Esophagus mucosa (tissue), 1 donor: ENCODE results near the gene LASP1. TPM values are rescaled to one million over a fixed set of nuclear protein-coding genes. Genes with fewer than 3 reads are reported as not detected.

ENCODE experiments used
- ATAC-seq: fragments of 200-7000 bp; cut with Tn5 transposase; one replicate; pipeline ENCODE4 v1.9.1; 2020
- total RNA-seq: library from RNA; stranded (reverse); gene quantifications from one replicate; pipeline ENCODE4 v1.2.4, GENCODE V29; 2023
- donor health status: DM: yes; HTN: yes; CAD: no.

Gene LASP1
- total RNA-seq, 1 donor from 2014 or later, result 50.0 TPM

DNA sequence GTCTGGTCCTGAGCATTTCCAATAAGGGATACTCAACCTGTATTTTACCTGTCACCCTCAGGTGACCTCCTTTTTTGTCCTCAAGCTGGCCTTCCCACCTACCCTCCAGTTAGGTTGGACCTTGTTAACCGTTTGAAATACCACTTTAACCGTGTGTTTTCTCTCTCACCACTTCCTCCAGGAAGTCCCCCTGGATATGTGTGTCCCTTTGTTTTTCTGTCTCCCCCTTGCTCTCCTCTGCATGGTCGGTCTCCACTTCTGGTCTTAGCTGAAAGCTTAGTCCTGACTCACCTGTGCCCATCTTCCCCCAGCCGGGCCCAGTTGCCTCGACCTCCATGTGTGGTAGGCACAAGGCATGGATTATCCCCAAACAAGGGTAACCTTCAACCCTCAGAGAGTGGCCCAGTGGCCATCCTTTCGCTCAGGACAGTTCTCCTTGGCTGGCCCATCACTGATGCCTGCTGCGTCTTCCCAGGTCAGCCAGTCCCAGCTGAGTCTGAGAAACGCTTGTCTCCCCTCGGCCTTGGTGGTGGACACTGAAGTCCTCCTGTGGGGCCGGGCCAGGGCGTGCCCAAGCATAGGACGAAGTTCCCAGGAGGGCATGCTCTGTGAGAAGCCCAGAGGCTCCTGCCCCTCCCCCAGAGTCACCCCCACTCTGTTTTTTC, 20.0 kb downstream of the LASP1 start:
- no peak for ATAC-seq

DNA sequence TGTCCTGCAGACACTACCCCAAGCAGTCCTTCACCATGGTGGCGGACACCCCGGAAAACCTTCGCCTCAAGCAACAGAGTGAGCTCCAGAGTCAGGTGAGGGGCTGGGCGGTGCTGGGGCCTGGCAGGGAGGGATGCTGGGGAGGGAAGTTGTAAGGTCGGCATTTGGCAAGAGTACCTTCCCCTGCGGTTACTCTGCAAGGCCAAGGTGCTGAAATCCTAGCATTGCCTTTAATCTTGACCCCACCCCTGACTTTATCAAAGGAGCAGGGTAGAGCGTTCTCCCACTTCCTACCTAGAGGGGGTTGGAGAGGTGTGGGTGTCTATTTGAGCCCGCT, 20.5 kb downstream of the LASP1 start:
- ATAC-seq, result no peak

DNA sequence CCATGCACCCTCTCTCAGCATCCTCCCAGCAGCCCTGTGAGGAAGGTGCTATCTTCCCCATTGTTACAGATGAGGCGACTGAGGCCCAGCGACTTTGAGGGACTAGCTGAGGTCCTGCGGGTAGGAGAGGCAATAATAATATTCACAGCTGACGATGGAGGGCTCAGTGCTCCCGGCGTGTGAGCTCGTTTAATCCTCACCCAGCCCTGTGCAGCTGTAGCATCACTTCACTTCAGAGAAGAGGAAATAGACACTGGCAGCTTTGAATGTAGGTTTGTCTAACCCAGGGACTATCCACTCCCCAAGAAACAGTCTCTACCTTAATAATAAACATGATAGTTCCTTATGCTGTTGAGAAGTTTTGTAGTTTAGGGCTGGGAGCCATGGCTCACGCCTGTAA, 21.6 kb downstream of the LASP1 start:
- no peak for ATAC-seq

DNA sequence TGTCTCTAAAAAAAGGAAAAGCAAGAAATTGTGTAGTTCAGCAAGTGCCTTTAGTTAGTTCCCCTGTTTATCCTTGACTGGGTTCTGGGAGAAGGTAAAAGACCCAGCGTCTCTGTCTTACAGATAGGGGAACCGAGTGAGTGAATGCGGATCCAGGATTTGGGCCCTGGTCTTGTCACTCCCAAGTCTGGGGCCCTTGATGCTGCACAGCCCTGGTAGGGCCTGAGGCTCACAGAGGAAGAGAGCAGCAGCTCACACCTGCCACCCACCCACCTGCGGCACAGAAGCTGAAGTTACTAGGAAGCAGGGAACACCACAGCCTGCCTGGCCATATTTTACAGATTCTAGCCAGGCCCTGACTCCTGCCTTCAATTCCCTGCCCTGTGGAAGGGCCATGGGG, 22.2 kb downstream of the LASP1 start:
- ATAC-seq, result no peak

DNA sequence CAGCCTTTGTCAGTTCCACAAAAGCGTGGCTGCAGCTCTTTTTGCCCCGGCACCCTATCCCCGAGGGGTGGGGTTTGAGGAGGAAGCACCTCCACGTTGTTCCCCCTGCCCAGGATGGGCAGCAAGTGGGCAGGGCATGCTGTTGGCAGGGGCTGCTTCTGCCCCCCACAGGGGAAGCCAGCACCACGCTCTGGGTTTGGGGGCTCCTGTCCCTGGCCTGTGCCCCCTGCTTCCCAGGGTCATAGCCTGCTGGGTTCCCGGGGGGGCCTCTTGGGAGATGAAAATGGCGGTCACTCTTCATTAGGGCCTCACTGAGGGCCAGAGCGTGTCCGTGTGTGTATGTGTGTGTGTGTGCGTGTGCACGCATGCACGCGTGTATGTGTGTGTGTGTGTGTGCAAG, 22.8 kb downstream of the LASP1 start:
- ATAC-seq, result peak; percentile 8

DNA sequence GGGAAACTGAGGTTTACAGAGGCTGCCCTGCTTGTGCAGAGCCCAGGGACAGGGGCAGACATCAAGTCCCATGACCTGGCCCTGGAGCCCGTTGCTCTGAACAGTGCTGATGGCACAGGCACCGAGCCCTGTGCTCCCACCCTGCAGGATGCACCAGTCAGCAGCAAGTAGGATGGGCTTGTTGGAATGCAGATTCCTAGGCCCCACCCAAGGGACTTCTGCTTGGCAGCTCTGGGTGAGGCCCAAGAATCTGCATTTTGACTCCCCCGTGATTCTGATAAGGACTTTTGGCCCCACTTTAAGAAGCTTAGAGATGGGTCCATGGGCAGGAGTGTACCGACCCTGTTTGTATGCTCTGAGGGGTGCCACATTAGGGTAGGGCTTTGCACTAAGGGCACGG, 23.3 kb downstream of the LASP1 start:
- ATAC-seq, result no peak

DNA sequence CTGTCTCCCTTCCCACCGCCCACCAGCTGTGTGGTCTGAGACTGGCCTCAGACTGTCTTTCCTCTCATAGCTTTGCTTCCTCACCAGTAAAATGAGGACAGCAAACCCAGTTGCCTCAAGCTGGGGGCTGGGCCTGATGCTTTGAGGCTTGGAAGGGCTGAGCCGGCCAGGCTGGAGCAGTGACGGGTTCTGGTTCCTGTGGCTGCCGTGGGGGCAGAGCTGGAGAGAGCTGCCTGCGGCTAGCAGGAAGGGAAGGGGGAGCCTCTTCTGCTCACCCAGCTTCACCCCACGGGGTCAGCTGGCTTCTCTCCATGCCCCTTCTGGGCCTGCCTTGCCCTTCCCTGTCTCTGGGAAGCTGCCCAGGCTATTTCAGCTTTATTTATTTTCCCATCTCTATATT, 23.7 kb downstream of the LASP1 start:
- ATAC-seq, result no peak

DNA sequence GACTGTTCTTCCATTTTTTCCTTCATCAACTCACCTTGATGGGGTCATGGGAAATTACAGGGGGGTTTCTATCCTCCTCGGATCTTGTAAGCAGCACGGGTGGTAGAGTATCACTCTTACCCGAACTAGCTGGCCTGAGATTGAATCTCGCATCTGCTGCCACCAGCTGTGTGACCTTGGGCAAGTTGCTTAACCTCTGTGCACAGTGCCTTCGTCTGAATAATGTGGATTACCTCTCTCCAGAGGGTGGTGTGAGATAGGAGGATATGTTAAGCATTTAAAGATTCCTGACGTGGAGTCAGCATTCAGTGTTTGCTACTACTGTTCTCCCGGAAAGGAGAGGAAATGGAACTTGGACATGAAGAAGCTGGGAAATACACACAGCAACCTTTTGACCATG, 24.4 kb downstream of the LASP1 start:
- ATAC-seq, result no peak

DNA sequence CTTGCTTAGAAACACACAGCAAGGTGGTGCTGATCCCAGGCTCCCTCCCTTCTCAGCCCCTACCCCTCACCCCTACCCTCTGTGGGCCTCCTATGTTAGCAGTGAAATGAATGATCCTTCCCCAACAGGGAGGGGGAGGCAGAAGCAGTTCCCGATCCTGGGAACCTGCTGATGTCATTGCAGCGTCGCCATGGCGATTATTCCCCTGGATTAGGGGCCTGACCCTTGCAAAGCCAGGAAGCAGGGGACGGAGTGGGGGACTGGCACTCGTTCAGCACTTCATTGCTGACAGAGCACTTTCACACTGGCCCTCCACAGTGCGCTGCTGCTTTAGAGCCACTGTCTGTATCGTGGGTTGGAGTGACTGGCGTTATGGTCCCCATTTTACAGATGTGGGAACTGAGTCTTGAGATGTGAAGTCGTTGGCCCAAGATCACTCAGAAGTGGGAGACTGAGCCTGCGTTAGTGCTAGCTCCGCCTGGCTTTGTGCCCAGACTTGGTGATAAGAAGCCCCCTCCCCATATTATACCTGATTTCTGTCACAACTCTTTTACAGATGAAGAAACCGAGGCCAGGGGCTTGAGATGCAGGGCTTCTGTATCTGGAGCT, 26.6 kb downstream of the LASP1 start:
- ATAC-seq, result no peak

DNA sequence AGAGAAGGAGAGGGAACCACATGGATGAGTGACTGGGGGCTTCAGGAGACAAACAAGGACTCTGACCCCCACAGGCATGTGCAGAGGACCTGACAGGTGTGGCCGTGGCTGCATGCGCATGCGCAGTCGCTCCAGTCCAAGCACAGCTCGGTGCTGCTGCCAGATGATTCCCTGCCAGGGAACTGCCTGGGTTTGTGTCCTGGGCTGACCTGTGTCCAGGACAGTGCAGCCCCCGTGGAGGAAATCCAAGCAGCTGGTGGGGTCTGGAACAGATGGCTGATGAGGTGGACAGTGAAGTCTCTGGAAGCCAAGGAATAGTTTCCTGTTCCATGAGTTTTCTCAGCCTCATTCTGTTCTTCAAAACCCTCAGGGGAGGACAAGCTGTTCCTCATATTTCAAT, 27.3 kb downstream of the LASP1 start:
- ATAC-seq, result no peak

DNA sequence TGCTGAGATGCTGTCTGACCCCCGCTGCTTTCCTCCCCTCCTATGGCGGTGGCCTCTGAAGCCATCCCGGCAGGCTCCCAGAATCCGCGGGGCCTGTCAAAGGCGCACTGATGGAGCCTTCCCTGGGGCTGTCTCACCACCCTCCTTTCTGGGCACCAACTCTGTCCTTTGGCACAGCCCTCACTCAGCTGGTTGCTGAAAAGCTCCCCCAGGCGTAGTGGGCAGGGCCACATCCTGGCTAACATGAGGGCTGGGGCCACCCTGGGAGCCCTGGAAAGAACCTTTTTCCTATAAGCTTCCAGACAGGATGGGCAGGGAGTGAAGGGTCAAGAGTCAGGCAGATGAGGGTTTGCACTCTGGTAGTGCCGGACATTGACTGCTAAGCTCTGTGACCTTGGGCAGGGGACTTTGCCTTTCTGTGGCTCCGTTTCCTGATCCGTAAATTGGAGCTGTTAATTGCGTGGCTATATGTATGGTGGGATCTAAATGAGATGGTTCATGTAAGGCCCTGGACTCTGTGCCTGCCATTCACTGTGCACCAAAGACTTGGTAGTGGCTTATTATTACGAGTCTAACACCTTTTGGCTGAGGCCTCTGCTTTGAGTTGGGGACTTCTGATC, 27.9 kb downstream of the LASP1 start:
- peak; percentile 9 for ATAC-seq

DNA sequence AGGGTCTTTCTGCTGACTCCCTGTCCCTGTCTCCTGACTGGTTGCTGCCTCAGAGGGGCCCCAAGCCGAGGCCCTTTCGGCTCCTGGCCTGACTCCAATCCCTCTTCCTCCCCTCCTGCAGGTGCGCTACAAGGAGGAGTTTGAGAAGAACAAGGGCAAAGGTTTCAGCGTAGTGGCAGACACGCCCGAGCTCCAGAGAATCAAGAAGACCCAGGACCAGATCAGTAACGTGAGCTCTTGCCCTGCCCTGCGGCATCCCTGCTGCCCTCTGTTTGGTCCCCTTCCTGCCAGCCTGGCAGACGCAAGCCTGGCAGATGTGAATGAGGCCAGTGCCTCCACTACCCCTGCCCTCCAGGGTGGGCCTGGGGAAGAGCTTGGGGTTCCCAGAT, 28.4 kb downstream of the LASP1 start:
- no peak for ATAC-seq

DNA sequence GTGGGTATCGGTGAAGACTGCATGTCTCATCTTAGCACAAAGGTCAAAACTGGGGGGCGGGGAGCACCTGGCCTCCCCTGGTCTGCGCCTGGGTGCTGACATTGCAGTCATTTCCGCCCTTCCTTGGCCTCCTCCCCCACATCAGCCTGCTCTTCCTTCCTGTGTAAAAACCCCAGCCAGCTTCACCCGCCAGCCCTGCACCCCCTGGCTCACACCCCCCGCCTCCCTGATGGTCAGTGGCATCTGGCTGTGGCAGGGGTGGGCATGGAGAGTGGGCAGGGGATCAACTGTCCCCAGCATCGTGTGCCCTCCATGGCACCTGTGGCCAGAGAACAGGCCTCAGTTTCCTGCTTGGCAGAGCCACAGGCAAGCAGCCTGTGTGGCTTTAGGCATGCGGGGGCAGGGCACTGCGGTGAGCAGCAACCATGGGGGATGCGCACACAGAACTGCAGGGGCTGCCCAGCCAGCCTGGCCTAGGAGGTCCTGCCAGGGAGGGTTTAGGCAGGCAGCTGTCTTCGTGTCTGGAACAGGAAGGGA, 29.0 kb downstream of the LASP1 start:
- ATAC-seq, result peak; percentile 46

DNA sequence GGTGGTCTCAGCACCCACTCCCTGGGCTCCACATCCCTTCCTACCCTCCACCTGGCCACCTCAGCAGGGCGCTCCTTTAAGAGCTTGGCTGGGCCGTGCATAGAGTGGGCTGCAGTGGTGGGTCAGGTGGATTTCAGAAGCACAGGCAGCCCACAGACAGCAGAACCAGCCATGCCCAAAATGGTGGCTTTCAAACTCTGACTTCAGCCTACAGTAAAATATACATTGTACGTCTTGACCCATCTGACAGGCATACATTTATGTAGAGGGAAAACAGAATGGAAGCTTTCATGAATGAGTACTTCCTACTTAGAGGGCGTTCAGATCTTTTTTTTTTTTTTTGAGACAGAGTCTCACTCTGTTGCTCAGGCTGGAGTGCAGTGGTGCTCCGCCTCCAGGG, 29.6 kb downstream of the LASP1 start:
- ATAC-seq, result no peak

DNA sequence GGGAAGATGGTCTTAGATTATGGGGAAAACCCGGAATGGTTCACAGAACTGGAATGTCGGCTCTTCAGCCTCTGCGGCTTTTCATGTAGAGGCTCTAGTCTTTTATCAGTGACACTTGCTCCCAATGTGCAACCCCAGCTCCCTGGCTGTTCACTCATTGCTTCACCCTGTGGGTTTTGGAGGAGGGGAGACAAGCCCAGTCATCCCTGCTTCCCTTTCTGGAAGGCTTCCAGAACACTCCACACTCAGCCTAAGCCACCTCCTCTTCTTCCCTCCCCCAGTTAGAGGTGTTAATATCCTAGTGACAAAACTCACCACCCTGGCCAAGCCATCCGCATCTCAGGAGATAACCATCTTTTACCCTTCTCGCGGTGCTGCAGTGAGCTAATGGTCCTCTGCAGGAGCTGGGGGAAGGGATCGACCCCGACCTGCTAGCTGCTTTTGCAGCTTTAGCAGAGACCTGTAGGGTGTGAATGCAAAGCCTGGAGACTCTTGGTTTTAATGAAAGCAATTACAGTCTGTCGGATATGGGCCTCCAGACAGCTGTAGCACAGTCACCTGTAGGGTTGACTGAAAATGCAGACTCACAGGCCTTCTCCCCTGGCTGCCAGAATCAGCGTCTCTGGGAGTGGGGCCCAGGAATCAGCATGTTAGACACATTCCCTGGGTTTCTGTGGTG, 31.3 kb downstream of the LASP1 start:
- ATAC-seq, result peak; percentile 9

DNA sequence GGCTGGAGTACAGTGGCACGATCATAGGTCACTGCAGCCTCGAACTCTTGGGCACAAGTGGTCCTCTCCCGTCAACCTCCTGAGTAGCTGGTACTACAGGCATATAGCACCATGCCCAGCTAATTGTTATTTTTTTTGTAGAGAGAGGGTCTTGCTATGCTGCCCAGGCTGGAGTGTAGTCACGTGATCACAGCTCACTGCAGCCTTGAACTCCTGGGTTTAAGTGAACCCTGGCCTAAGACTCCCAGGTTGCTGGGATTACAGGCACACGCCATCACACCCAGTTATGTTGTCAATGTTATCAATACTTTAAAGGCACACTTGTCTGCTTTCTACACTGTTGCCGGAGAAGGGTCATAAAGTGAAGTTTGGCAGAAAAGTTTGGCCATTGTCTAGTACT, 33.5 kb downstream of the LASP1 start:
- ATAC-seq, result no peak

DNA sequence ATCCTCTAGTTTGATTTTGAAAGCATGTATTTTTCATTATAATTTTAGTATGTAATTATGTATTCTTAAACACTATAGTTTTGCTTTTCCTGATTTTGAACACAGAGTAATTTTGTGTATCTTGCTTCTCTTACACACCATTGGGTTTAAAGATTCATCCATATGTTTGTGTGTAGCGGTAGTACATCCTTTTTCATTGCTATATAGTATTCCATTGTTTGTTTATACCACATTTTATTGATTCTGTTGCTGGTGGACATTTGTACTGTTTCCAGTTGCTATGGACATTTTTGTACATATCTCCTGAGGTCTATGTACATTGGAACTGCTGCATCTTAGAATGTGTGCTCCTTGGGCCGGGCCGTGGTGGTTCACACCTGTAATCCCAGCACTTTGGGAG, 35.0 kb downstream of the LASP1 start:
- no peak for ATAC-seq

DNA sequence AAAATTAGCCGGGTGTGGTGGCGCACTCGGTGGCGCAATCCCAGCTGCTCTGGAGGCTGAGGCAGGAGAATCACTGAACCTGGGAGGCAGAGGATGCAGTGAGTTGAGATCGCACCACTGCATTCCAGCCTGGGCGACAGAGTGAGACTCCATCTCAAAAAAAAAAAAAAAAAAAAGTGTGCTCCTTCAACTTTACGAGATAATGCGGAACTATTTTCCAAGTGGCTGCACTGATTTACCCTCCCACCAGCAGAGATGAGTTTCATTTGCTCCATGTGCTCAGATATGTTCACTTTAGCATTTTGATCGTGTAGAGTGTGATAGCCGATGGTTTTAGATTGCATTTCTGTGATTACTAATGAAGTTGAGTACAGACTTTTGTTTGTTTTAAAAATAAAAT, 35.5 kb downstream of the LASP1 start:
- no peak for ATAC-seq

DNA sequence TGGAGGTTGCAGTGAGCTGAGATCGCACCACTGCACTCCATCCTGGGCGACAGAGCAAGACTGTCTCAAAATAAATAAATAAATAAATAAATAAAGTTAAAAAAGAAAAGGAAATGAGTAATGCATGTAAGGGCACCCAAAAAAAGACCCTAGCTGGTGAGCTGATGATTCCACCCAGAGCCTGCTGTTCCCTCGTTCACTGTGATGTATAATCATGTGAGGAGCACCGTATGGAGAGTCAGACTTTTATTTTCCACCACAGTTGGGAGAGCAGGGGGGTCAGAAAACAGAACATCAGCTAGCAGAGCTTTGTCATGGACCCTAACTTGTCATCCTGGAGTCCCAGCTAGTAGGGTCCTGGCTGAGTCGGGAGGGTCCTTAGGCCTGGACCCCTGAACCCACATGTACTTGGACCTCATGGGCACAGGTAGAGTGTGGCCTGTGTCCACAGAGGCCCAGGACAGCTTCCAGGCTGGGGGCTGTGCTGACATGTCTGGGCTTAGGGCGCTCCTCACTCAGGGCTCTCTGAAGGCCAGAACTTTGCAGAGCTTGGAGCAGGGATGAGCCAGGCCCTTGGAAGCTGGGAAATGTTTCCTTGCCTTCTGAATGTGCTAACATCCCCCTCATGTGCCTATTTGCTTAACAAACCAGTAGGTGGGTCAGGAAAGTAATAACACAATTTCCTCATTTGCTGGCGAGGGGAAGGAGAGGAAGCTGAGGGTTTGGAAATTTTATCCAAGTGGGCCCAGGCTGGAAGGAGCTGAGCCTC, 36.8 kb downstream of the LASP1 start:
- ATAC-seq, result no peak

DNA sequence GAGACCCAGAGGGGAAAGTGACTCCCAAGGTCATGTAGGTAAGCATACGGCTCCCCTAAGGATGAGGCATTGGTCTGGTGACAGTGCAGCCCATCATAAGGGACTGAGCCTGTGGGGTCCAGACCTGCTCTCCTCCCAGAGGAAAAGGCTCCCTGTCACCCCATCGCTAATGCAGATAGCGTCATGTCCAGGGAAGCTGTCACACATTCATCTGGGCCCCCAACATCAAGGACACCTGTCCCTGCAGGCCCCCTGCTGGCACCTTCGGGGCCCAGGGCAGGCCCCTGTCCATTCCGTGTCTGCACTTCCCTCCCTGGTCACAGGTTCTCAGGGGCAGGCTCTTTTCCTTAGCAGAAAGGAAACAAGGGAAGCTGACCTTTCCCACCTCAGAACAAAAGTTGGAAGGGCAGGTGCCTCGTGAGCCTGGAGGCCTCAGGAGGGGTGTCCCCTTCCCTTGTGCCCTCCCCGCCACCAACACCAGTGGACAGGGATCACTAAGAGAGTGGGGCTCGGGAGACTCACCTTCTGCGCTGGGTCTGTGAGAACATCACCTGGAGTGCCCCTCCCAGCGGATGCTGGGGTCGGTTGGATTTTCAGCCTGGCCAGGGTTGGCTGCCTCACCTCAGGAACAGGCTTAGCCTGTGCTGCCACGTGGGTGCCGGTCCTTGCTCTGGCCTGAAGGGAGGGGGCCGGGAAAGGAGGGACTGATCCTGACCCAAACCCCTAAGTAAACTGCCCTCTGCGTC, 38.2 kb downstream of the LASP1 start:
- ATAC-seq, result peak; percentile 62

DNA sequence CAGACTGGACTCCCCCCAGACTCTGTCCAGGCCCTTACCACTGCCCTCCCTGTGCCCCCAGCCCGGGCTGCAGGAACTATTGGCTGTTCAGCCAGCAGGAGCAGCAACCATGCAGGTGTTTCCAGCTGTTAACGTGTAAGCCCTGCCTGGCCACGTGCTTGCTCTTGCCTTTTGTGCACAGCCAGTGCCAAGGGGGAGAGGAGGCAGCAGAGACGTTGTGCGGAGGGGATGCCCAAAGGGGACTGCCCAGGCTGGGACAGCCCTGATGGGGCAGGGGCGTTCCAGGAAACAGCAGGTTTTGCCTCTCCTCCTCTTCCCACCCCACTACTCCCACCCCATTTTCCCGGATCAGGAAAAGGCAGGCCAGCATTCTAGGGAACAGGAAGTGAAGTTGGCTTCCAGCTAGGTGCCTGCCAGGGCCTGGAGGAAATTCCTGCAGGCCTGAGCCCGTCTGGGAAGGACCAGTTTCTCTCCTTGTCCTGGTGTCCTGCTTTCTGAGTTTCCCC, 38.9 kb downstream of the LASP1 start:
- ATAC-seq, result peak; percentile 66

DNA sequence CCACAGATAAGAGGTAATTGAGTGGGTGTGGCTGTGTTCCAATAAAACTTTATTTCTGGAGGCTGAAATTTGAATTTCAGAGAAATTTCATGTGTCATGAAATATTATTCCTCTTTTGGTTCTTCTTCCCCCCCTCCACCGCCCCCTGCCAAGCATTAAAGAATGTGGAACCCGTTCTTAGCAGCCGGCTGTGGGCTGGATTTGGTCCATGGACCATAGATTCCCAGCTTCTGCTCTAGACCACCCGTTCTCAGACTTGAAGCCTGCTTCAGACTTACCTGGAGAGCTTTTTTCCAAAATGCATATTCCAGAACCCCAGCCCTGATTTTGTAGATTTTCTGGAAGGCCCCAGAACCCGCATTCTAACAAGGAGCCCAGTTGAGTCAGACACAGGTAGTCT, 40.5 kb downstream of the LASP1 start:
- no peak for ATAC-seq
